ENCODE data around the gene FBXO47. TPM values are rescaled to one million over a fixed set of nuclear protein-coding genes. Genes with fewer than 3 reads are reported as not detected.
A peak's percentile ranks its signal among the peaks of the same experiment; 100 is the strongest.

Gene FBXO47
- total and polyA plus RNA-seq, 7 donors, result 0.03 TPM; not detected in 6

DNA sequence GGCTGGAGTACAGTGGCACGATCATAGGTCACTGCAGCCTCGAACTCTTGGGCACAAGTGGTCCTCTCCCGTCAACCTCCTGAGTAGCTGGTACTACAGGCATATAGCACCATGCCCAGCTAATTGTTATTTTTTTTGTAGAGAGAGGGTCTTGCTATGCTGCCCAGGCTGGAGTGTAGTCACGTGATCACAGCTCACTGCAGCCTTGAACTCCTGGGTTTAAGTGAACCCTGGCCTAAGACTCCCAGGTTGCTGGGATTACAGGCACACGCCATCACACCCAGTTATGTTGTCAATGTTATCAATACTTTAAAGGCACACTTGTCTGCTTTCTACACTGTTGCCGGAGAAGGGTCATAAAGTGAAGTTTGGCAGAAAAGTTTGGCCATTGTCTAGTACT, 63.8 kb downstream of the FBXO47 start:
- no peak overlapping the region for H3K27ac ChIP-seq
- no peak for DNase-seq
- intact Hi-C loops (cut with DNase I), result no loop called here
- H3K27me3 ChIP-seq (ENCODE audit: insufficient read depth in 3 of 3, low read length in 2 of 3), result no peaks in the 10 kb centered on the region
- 91 to 94% (median 92%) methylated on average over 6 of the region's 6 CpGs for WGBS, 3 donors
- TF ChIP-seq, protein P1, sequence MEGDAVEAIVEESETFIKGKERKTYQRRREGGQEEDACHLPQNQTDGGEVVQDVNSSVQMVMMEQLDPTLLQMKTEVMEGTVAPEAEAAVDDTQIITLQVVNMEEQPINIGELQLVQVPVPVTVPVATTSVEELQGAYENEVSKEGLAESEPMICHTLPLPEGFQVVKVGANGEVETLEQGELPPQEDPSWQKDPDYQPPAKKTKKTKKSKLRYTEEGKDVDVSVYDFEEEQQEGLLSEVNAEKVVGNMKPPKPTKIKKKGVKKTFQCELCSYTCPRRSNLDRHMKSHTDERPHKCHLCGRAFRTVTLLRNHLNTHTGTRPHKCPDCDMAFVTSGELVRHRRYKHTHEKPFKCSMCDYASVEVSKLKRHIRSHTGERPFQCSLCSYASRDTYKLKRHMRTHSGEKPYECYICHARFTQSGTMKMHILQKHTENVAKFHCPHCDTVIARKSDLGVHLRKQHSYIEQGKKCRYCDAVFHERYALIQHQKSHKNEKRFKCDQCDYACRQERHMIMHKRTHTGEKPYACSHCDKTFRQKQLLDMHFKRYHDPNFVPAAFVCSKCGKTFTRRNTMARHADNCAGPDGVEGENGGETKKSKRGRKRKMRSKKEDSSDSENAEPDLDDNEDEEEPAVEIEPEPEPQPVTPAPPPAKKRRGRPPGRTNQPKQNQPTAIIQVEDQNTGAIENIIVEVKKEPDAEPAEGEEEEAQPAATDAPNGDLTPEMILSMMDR (IDR thresholded peaks at IDR 0.05), result no peak
- no peak for ATAC-seq
- no peak overlapping the region for H3K4me3 ChIP-seq
- H3K4me1 ChIP-seq, result peaks cover 42% of the 10 kb centered on the region
- H3K9me3 ChIP-seq, result no peaks in the 10 kb centered on the region
- peaks cover 0 to 15% of the 10 kb centered on the region in 2 donors for H3K36me3 ChIP-seq (ENCODE audit: insufficient read depth in 1 of 2, low read depth in 1 of 2)

DNA sequence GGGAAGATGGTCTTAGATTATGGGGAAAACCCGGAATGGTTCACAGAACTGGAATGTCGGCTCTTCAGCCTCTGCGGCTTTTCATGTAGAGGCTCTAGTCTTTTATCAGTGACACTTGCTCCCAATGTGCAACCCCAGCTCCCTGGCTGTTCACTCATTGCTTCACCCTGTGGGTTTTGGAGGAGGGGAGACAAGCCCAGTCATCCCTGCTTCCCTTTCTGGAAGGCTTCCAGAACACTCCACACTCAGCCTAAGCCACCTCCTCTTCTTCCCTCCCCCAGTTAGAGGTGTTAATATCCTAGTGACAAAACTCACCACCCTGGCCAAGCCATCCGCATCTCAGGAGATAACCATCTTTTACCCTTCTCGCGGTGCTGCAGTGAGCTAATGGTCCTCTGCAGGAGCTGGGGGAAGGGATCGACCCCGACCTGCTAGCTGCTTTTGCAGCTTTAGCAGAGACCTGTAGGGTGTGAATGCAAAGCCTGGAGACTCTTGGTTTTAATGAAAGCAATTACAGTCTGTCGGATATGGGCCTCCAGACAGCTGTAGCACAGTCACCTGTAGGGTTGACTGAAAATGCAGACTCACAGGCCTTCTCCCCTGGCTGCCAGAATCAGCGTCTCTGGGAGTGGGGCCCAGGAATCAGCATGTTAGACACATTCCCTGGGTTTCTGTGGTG, 66.1 kb downstream of the FBXO47 start:
- peak; percentile 46 to 70 (median 62) for ATAC-seq
- Histone ChIP-seq H3K27ac (peak overlapping the region; percentile 53), H3K4me1 (peaks cover 51% of the 10 kb centered on the region), H3K4me3 (peak overlapping the region; percentile 3), H3K27me3 (ENCODE audit: insufficient read depth in 3 of 3, low read length in 2 of 3) (no peaks in the 10 kb centered on the region), H3K36me3 (ENCODE audit: insufficient read depth in 1 of 2, low read depth in 1 of 2) (peaks cover 0 to 15% of the 10 kb centered on the region in 2 donors), H3K9me3 (no peaks in the 10 kb centered on the region)
- TF ChIP-seq, protein P1 (IDR thresholded peaks at IDR 0.05), result no peak
- WGBS, 3 donors, result 29 to 48% (median 36%) methylated on average over 10 of the region's 10 CpGs
- intact Hi-C loops (cut with DNase I), result no loop called here
- peak; percentile 67 to 72 for DNase-seq

DNA sequence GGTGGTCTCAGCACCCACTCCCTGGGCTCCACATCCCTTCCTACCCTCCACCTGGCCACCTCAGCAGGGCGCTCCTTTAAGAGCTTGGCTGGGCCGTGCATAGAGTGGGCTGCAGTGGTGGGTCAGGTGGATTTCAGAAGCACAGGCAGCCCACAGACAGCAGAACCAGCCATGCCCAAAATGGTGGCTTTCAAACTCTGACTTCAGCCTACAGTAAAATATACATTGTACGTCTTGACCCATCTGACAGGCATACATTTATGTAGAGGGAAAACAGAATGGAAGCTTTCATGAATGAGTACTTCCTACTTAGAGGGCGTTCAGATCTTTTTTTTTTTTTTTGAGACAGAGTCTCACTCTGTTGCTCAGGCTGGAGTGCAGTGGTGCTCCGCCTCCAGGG, 67.8 kb downstream of the FBXO47 start:
- intact Hi-C loops (cut with DNase I), result no loop called here
- H3K36me3 ChIP-seq (ENCODE audit: insufficient read depth in 1 of 2, low read depth in 1 of 2), result peaks cover 0 to 15% of the 10 kb centered on the region in 2 donors
- H3K4me3 ChIP-seq, result no peak overlapping the region
- H3K27me3 ChIP-seq (ENCODE audit: insufficient read depth in 3 of 3, low read length in 2 of 3), result no peaks in the 10 kb centered on the region
- ATAC-seq (no peak), DNase-seq (no peak)
- no peaks in the 10 kb centered on the region for H3K9me3 ChIP-seq
- TF ChIP-seq, protein P1 (IDR thresholded peaks at IDR 0.05), result no peak
- H3K27ac ChIP-seq, result no peak overlapping the region
- 77 to 91% (median 78%) methylated on average over 5 of the region's 5 CpGs for WGBS, 3 donors
- peaks cover 53% of the 10 kb centered on the region for H3K4me1 ChIP-seq

DNA sequence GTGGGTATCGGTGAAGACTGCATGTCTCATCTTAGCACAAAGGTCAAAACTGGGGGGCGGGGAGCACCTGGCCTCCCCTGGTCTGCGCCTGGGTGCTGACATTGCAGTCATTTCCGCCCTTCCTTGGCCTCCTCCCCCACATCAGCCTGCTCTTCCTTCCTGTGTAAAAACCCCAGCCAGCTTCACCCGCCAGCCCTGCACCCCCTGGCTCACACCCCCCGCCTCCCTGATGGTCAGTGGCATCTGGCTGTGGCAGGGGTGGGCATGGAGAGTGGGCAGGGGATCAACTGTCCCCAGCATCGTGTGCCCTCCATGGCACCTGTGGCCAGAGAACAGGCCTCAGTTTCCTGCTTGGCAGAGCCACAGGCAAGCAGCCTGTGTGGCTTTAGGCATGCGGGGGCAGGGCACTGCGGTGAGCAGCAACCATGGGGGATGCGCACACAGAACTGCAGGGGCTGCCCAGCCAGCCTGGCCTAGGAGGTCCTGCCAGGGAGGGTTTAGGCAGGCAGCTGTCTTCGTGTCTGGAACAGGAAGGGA, 68.3 kb downstream of the FBXO47 start:
- intact Hi-C loops (cut with DNase I), result no loop called here
- Histone ChIP-seq H3K36me3 (ENCODE audit: insufficient read depth in 1 of 2, low read depth in 1 of 2) (peaks cover 0 to 10% of the 10 kb centered on the region in 2 donors), H3K4me1 (peaks cover 56% of the 10 kb centered on the region), H3K27ac (peak overlapping the region; percentile 59), H3K4me3 (peak overlapping the region; percentile 24), H3K27me3 (ENCODE audit: insufficient read depth in 3 of 3, low read length in 2 of 3) (no peaks in the 10 kb centered on the region), H3K9me3 (no peaks in the 10 kb centered on the region)
- ATAC-seq (peak in 3 of 4 donors; percentile 5 to 26 (median 11)), DNase-seq (peak; percentile 34 to 71)
- TF ChIP-seq, protein P1 (IDR thresholded peaks at IDR 0.05), result no peak
- 40 to 59% (median 54%) methylated on average over 11 of the region's 11 CpGs for WGBS, 3 donors

Data from psoas muscle (tissue), 8 donors.